ENCODE results near the gene IGF2BP2.

The IGF2BP2 gene

GRCh38 chr3:185797993-185798830, 26.6 kb downstream of the IGF2BP2 start:
- H3K4me3 ChIP-seq (ENCODE audit: low read length in 2 of 2), result no peak overlapping the region
- no peak overlapping the region for H3K27ac ChIP-seq (ENCODE audit: low read length)
- no peaks in the 10 kb centered on the region for H3K9me3 ChIP-seq (ENCODE audit: control insufficient read depth in 2 of 2, low read length in 2 of 2)

DNA sequence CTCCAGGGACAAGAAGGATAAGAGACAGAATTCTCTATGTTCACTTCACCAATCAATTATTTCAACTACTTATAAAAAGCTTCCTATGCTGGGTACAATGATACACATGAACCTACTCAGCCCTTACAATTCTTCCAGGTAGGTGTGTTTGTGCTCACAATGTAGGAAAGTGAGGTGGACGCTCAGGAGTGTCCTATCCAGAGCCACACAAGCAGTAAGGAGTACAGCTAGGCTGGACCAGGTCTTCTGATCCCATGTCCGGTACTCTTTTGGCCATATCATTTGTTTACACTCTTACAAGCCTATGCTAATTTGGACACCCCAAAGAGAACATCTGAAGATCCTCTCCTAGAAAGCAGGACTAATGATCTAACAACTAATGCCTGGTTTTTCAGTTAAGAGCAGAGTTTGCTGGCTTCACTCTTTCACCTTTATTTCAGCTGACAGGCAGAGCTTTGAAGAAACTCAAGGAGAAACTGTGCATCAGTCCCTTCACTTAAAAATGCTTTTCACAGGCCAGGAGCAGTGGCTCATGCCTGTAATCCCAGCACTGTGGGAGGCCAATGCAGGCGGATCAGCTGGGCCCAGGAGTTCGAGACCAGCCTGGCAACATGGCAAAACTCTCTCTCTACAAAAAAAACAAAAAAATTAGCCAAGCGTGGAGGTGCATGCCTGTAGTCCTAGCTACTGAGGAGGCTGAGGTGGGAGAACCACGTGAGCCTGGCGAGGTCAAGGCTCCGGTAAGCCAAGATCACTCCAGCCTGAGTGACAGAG, 27.5 kb downstream of the IGF2BP2 start:
- no peak overlapping the region for H3K27ac ChIP-seq (ENCODE audit: low read length)
- no peaks in the 10 kb centered on the region for H3K9me3 ChIP-seq (ENCODE audit: control insufficient read depth in 2 of 2, low read length in 2 of 2)

More at GRCh38 chr3:185797993-185798830, 26.6 kb downstream of the IGF2BP2 start:
- H3K36me3 ChIP-seq (ENCODE audit: control insufficient read depth in 2 of 2, insufficient read depth in 2 of 2, low read length in 2 of 2), result no peaks in the 10 kb centered on the region
- H3K27me3 ChIP-seq (ENCODE audit: control insufficient read depth in 1 of 2, insufficient read depth in 2 of 2, low read length in 2 of 2), result no peaks in the 10 kb centered on the region
- no peaks in the 10 kb centered on the region for H3K4me1 ChIP-seq (ENCODE audit: control insufficient read depth, insufficient read depth, low read length)
- no peak overlapping the region for H3K9ac ChIP-seq (ENCODE audit: low read length in 2 of 2)

DNA sequence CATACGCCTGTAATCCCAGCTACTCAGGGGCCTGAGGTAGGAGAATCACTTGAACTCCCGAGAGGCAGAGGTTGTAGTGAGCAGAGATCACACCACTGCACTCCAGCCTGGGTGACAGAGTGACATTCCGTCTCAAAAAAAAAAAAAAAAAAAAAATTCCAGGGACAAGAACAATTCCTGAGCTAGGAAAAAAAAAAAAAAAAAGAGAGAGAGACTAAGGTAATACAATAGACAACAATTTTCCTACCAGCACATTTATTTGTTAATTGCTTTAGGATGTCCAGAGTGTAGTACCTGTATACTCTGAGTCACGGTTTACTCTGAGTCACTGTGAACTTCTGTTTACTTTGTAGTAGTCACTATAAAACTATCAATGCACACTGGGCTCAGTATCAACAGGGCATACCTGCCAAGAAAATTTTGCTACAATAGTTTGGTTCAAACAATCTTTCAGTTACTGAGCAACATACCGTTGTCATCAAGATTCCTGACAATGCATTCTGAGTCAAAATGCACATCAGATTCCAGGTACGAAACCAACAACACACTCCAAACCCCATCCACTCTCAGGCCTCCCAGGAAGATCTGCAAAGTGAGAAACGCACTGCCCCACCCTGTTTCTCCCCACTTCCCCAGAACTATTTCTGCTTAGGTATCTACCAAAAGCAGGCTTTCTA, 28.3 kb downstream of the IGF2BP2 start:
- no peak overlapping the region for H3K9ac ChIP-seq (ENCODE audit: low read length in 2 of 2)
- no peaks in the 10 kb centered on the region for H3K9me3 ChIP-seq (ENCODE audit: control insufficient read depth in 2 of 2, low read length in 2 of 2)
- no peaks in the 10 kb centered on the region for H3K27me3 ChIP-seq (ENCODE audit: control insufficient read depth in 1 of 2, insufficient read depth in 2 of 2, low read length in 2 of 2)
- no peaks in the 10 kb centered on the region for H3K4me1 ChIP-seq (ENCODE audit: control insufficient read depth, insufficient read depth, low read length)
- no peaks in the 10 kb centered on the region for H3K36me3 ChIP-seq (ENCODE audit: control insufficient read depth in 2 of 2, insufficient read depth in 2 of 2, low read length in 2 of 2)
- no peak overlapping the region for H3K4me3 ChIP-seq (ENCODE audit: low read length in 2 of 2)
- no peak overlapping the region for H3K27ac ChIP-seq (ENCODE audit: low read length)

More for the DNA sequence above, 27.5 kb downstream of the IGF2BP2 start:
- H3K9ac ChIP-seq (ENCODE audit: low read length in 2 of 2), result no peak overlapping the region
- H3K36me3 ChIP-seq (ENCODE audit: control insufficient read depth in 2 of 2, insufficient read depth in 2 of 2, low read length in 2 of 2), result no peaks in the 10 kb centered on the region
- H3K27me3 ChIP-seq (ENCODE audit: control insufficient read depth in 1 of 2, insufficient read depth in 2 of 2, low read length in 2 of 2), result no peaks in the 10 kb centered on the region
- H3K4me3 ChIP-seq (ENCODE audit: low read length in 2 of 2), result no peak overlapping the region
- no peaks in the 10 kb centered on the region for H3K4me1 ChIP-seq (ENCODE audit: control insufficient read depth, insufficient read depth, low read length)

GRCh38 chr3:185793381-185793780, 31.5 kb downstream of the IGF2BP2 start:
- Histone ChIP-seq H3K36me3 (ENCODE audit: control insufficient read depth in 2 of 2, insufficient read depth in 2 of 2, low read length in 2 of 2) (no peaks in the 10 kb centered on the region), H3K9me3 (ENCODE audit: control insufficient read depth in 2 of 2, low read length in 2 of 2) (no peaks in the 10 kb centered on the region), H3K4me1 (ENCODE audit: control insufficient read depth, insufficient read depth, low read length) (no peaks in the 10 kb centered on the region), H3K27me3 (ENCODE audit: control insufficient read depth in 1 of 2, insufficient read depth in 2 of 2, low read length in 2 of 2) (peaks cover 0 to 2% of the 10 kb centered on the region in 2 donors), H3K27ac (ENCODE audit: low read length) (no peak overlapping the region), H3K9ac (ENCODE audit: low read length in 2 of 2) (no peak overlapping the region), H3K4me3 (ENCODE audit: low read length in 2 of 2) (no peak overlapping the region)

DNA sequence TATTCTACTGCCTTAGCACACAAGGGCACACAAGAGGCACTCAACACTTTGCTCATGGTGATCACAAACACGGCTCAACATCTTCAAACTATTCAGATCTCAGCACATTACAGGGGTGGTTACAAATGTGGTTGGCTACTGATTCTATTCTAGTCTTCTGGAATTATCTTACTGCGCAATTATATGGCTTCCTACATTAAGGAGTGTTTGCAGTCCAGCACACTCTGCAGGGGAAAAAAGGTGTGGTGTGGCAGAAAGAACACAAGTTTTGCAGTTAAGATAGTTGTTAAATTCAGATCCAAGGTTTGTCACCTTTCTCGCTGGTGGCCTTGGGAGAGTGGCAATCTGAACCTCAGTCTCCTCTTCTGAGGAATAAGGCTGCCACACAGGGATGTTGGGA, 31.9 kb downstream of the IGF2BP2 start:
- Histone ChIP-seq H3K9me3 (ENCODE audit: control insufficient read depth in 2 of 2, low read length in 2 of 2) (no peaks in the 10 kb centered on the region), H3K4me3 (ENCODE audit: low read length in 2 of 2) (no peak overlapping the region), H3K27ac (ENCODE audit: low read length) (no peak overlapping the region), H3K27me3 (ENCODE audit: control insufficient read depth in 1 of 2, insufficient read depth in 2 of 2, low read length in 2 of 2) (peaks cover 0 to 2% of the 10 kb centered on the region in 2 donors), H3K36me3 (ENCODE audit: control insufficient read depth in 2 of 2, insufficient read depth in 2 of 2, low read length in 2 of 2) (no peaks in the 10 kb centered on the region), H3K4me1 (ENCODE audit: control insufficient read depth, insufficient read depth, low read length) (no peaks in the 10 kb centered on the region), H3K9ac (ENCODE audit: low read length in 2 of 2) (no peak overlapping the region)

DNA sequence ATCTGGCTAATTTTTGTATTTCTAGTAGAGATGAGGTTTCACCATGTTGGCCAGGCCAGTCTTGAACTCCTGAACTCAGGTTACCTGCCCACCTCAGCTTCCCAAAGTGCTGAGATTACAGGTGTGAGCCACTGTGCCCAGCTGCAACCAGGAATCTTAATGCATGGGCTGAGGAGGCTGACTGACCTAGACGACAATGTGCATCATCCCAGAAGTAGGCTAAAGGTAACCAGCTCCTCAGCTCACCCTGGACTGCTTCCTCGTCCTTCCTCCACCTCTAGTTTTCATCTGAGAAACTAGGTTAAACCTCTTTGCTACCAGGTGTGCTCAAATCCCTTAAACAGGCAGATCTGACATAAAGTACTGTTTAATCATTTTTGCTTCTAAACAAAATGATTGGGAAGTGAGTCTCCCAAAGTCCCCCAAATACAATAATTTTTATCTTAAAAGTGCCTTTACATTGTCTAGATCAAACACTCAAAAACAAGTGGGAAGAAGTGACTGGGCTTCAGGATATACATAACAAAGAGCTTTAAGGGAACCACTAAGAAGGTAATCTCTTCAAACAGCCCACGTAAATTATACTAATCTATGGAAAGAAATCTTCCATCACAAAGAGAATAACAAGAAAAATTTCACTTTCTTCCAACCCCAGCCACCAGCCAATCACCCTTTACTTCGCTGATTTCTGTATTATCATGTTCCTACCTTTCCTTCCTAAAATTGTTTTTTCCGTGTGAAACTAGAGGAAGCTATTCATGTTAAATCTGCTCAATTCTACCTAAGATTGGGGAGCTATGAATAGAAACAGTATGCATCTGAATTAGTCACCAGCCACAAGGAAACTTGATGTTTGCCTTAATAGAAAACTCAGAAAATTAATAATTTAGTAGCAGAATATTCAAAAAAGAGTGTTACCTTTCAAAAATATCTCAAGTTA, 34.7 kb downstream of the IGF2BP2 start:
- Histone ChIP-seq H3K36me3 (ENCODE audit: control insufficient read depth in 2 of 2, insufficient read depth in 2 of 2, low read length in 2 of 2) (no peaks in the 10 kb centered on the region), H3K27ac (ENCODE audit: low read length) (no peak overlapping the region), H3K4me1 (ENCODE audit: control insufficient read depth, insufficient read depth, low read length) (no peaks in the 10 kb centered on the region), H3K4me3 (ENCODE audit: low read length in 2 of 2) (no peak overlapping the region), H3K27me3 (ENCODE audit: control insufficient read depth in 1 of 2, insufficient read depth in 2 of 2, low read length in 2 of 2) (peaks cover 0 to 2% of the 10 kb centered on the region in 2 donors), H3K9ac (ENCODE audit: low read length in 2 of 2) (no peak overlapping the region), H3K9me3 (ENCODE audit: control insufficient read depth in 2 of 2, low read length in 2 of 2) (no peaks in the 10 kb centered on the region)

- Histone ChIP-seq H3K36me3 (ENCODE audit: control insufficient read depth in 2 of 2, insufficient read depth in 2 of 2, low read length in 2 of 2) (no peaks in the 10 kb centered on the region), H3K9ac (ENCODE audit: low read length in 2 of 2) (no peak overlapping the region), H3K4me1 (ENCODE audit: control insufficient read depth, insufficient read depth, low read length) (no peaks in the 10 kb centered on the region), H3K27me3 (ENCODE audit: control insufficient read depth in 1 of 2, insufficient read depth in 2 of 2, low read length in 2 of 2) (peaks cover 0 to 2% of the 10 kb centered on the region in 2 donors), H3K27ac (ENCODE audit: low read length) (no peak overlapping the region), H3K4me3 (ENCODE audit: low read length in 2 of 2) (no peak overlapping the region), H3K9me3 (ENCODE audit: control insufficient read depth in 2 of 2, low read length in 2 of 2) (no peaks in the 10 kb centered on the region)
These were observed 35.7 kb downstream of the IGF2BP2 start for GRCh38 chr3:185789134-185789533.

DNA sequence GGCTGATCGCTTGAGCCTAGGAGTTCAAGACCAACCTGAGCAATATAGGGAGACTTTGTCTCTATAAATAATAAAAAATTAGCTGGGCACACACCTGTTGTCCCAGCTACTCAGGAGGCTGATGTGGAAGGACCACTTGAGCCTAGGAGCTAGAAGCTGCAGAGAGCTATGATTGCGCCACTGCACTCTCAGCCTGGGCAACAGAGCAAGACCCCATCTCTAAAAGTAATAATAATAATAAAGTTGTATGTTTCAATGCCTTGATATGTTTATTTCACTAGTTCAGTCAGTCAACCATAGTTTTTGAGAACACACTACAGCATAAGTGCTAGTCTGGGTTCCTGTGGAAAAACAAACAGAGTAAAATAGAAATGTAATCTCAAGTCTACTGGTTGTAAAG, 36.5 kb downstream of the IGF2BP2 start:
- Histone ChIP-seq H3K36me3 (ENCODE audit: control insufficient read depth in 2 of 2, insufficient read depth in 2 of 2, low read length in 2 of 2) (no peaks in the 10 kb centered on the region), H3K4me1 (ENCODE audit: control insufficient read depth, insufficient read depth, low read length) (no peaks in the 10 kb centered on the region), H3K4me3 (ENCODE audit: low read length in 2 of 2) (no peak overlapping the region), H3K9me3 (ENCODE audit: control insufficient read depth in 2 of 2, low read length in 2 of 2) (no peaks in the 10 kb centered on the region), H3K9ac (ENCODE audit: low read length in 2 of 2) (no peak overlapping the region), H3K27ac (ENCODE audit: low read length) (no peak overlapping the region), H3K27me3 (ENCODE audit: control insufficient read depth in 1 of 2, insufficient read depth in 2 of 2, low read length in 2 of 2) (peaks cover 0 to 2% of the 10 kb centered on the region in 2 donors)

DNA sequence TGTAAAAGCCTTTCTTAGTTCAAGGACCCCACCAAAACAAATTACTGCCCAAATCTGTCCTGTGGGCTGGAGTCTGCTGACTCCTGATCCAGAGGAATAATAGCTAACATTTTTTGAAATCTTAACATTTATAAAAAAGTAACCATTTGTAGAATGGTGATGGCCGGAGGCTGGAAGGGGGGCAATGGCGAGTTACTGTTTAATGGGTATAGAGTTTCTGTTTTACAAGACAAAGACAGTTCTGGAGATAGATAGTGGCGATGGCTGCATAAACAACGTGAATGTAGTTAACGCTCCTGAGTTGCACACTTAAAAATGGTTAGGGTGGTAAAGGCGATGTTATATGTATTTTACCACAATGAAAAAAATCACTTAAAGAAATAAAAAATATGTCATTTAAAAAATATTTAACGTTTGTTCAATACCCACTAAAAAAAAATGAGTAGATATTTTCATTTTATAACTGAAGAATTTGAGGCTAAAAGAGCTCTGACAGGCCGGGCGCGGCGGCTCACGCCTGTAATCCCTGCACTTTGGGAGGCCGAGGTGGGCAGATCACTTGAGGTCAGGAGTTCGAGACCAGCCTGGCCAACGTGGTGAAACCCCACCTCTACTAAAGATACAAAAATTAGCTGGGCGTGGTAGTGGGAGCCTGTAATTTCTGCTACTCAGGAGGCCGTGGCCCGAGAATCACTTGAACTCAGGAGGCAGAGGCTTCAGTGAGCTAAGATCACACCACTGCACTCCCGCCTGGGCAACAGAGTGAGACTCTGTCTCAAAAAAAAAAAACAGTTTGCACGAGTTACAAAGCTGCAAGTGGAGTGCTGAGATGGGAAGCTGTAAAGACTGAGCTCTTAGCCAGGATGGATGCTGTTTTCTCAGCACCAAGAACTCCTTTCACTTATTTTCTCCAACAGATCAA, 37.6 kb downstream of the IGF2BP2 start:
- peaks cover 0 to 2% of the 10 kb centered on the region in 2 donors for H3K27me3 ChIP-seq (ENCODE audit: control insufficient read depth in 1 of 2, insufficient read depth in 2 of 2, low read length in 2 of 2)
- no peak overlapping the region for H3K4me3 ChIP-seq (ENCODE audit: low read length in 2 of 2)
- no peak overlapping the region for H3K9ac ChIP-seq (ENCODE audit: low read length in 2 of 2)
- H3K27ac ChIP-seq (ENCODE audit: low read length), result no peak overlapping the region
- no peaks in the 10 kb centered on the region for H3K9me3 ChIP-seq (ENCODE audit: control insufficient read depth in 2 of 2, low read length in 2 of 2)
- H3K36me3 ChIP-seq (ENCODE audit: control insufficient read depth in 2 of 2, insufficient read depth in 2 of 2, low read length in 2 of 2), result no peaks in the 10 kb centered on the region
- H3K4me1 ChIP-seq (ENCODE audit: control insufficient read depth, insufficient read depth, low read length), result no peaks in the 10 kb centered on the region
